Fibroblast of the aortic adventitia (primary cell): ENCODE measurements around the gene MUSK. TPM values are rescaled to one million over a fixed set of nuclear protein-coding genes. Genes with fewer than 3 reads are reported as not detected.
A peak's percentile ranks its signal among the peaks of the same experiment; 100 is the strongest.

ENCODE experiments used
- DNase-seq: peaks from one replicate; pipeline ENCODE4 v3.0.0-alpha.2; 2010; ENCODE audit warnings: low read depth
- H3K4me3 ChIP-seq: 2 replicates; pipeline ENCODE4 v1.5.1; 2011; ENCODE audit warnings: low read depth, mild to moderate bottlenecking, control low read depth, low read length, moderate library complexity
- CTCF ChIP-seq: IDR thresholded peaks from 2 replicates; pipeline ENCODE4 v1.5.1; 2011; ENCODE audit warnings: mild to moderate bottlenecking, low read length, control low read depth, inconsistent platforms; ENCODE audit not compliant: insufficient read depth
- small RNA-seq: library from RNA; depleted of rRNA; stranded (forward); fragments of <200 nt; gene quantifications from one replicate; pipeline ENCODE3, GENCODE V24; 2012
- total RNA-seq: library from RNA; depleted of rRNA; stranded (reverse); fragments of >200 nt; gene quantifications from 2 replicates; pipeline ENCODE4 v1.2.3, GENCODE V29; 2012; ENCODE audit warnings: low replicate concordance

The MUSK gene
- total RNA-seq, 1 donor, result 1.4 TPM

- DNase-seq, result peak; percentile 74
- no peak for TF ChIP-seq CTCF
- no peak overlapping the region for H3K4me3 ChIP-seq
Measured at GRCh38 chr9:110842986-110843385, 174.4 kb downstream of the MUSK start.

- no peak for TF ChIP-seq CTCF
- peak; percentile 42 for DNase-seq
- H3K4me3 ChIP-seq, result no peak overlapping the region
Measured at GRCh38 chr9:110844121-110844520, 175.5 kb downstream of the MUSK start.

GRCh38 chr9:110846215-110846614 lies 177.6 kb downstream of the MUSK start:
- H3K4me3 ChIP-seq, result no peak overlapping the region
- DNase-seq, result no peak
- TF ChIP-seq CTCF, result no peak

- peak; percentile 94 for DNase-seq
- no peak overlapping the region for H3K4me3 ChIP-seq
- no peak for TF ChIP-seq CTCF
Measured at GRCh38 chr9:110847671-110848070, 179.1 kb downstream of the MUSK start.

GRCh38 chr9:110850401-110851135 lies 182.0 kb downstream of the MUSK start:
- TF ChIP-seq CTCF, result no peak
- no peak for DNase-seq

More at GRCh38 chr9:110850401-110851135, 182.0 kb downstream of the MUSK start:
- H3K4me3 ChIP-seq, result no peak overlapping the region

Small RNA genes within 50 kb of the gene (small RNA-seq; reads per million reads assigned to genes)
- not detected for gene AL513328.1

Other genes starting within 250 kb of the MUSK start
- 50.2 and 101 TPM in 2 replicates for gene SVEP1, start 89.0 kb upstream of the MUSK start, total RNA-seq